Upper lobe of right lung (tissue), 1 donor: ENCODE measurements around the gene SNRNP35. TPM values are rescaled to one million over a fixed set of nuclear protein-coding genes. Genes with fewer than 3 reads are reported as not detected.
"Not testable (repeated sequence)": the region's sequence is repeated elsewhere in the genome, so short reads cannot be mapped to it uniquely, and the experiment has no call there.

Source experiments
- ATAC-seq: fragments of 200-7000 bp; cut with Tn5 transposase; one replicate; pipeline ENCODE4 v1.9.1; 2020; ENCODE audit warnings: mild to moderate bottlenecking, moderate library complexity
- DNase-seq: peaks from one replicate; pipeline ENCODE4 v3.0.0-alpha.2; 2020
- H3K27ac ChIP-seq: fragments of 200-600 bp; one replicate; pipeline ENCODE4 v1.8.0; 2022
- H3K27me3 ChIP-seq: fragments of 200-600 bp; one replicate; pipeline ENCODE4 v1.8.0; 2022; ENCODE audit warnings: mild to moderate bottlenecking
- H3K36me3 ChIP-seq: fragments of 200-600 bp; one replicate; pipeline ENCODE4 v1.8.0; 2022
- H3K4me1 ChIP-seq: fragments of 200-600 bp; one replicate; pipeline ENCODE4 v1.8.0; 2022
- H3K4me3 ChIP-seq: fragments of 200-600 bp; one replicate; pipeline ENCODE4 v1.8.0; 2022; ENCODE audit warnings: mild to moderate bottlenecking
- H3K9me3 ChIP-seq: fragments of 200-600 bp; one replicate; pipeline ENCODE4 v1.8.0; 2022
- CTCF ChIP-seq: fragments of 200-600 bp; IDR thresholded peaks from one replicate; pipeline ENCODE4 v1.8.0; 2022; ENCODE audit warnings: antibody characterized with exemption
- intact Hi-C: fragments of 100-400 bp; cut with DNase I; formaldehyde crosslinking; loops from one replicate; pipeline ENCODE4 v1.11.0; 2022
- total RNA-seq: library from RNA; stranded (reverse); fragmentation: NEBNext Ultra II Directional; extraction: Animal tissue kit (Norgen Biotek cat#: 25700); gene quantifications from one replicate; pipeline ENCODE4 v1.2.1, GENCODE V29; 2021
- donor health status: DM: no; HTN: yes; CAD: no; lungs with severe emphysema.

Gene SNRNP35
- total RNA-seq, 1 donor from 2014 or later, result 20.4 TPM

DNA sequence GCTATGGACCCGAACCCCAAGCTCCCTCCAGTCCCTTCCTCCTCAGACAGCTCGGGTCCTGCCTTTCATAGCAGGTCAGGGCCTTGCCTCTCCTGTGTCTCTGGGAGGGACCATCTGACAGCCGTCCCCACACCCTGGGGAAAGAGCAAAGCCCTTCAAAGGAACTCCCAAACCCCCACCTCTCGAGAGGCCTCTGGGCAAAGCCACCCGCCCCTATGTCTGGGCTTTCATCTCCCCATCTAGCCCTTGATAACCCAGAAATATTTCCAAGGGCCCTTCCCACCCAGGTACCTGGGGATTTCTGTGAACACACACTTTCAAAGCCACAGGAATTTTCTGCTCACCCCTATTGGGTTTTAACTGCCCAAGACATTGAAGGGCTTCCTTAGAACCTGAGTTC is 32.1 kb downstream of the SNRNP35 start:
- Histone ChIP-seq H3K27ac (no peak overlapping the region), H3K36me3 (no peaks in the 10 kb centered on the region), H3K9me3 (no peaks in the 10 kb centered on the region), H3K4me1 (no peaks in the 10 kb centered on the region), H3K27me3 (no peaks in the 10 kb centered on the region), H3K4me3 (no peak overlapping the region)
- intact Hi-C loops, result no loop called here
- peak; percentile 81 for ATAC-seq
- no peak for TF ChIP-seq CTCF
- DNase-seq, result no peak

DNA sequence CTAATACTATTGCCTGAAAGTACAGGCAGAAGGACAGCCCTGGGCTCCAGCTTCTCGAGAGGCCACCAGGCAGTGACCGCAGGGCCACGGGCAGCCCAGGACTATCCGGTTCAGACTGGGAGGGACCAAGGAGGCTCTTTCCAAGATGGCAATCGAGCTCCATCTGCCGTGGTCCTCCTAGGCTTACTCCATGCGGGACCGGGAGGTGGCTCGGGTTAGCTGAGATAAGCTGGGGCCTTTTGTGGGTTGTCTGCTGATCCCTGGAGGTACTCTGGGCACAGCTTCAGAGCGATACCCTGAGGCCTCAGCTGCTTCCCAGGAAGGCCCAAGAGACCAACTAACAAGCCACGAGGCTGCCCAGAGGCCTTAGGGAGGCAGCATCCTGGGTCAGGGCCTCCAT is 33.1 kb downstream of the SNRNP35 start:
- Histone ChIP-seq H3K27me3 (no peaks in the 10 kb centered on the region), H3K27ac (no peak overlapping the region), H3K36me3 (no peaks in the 10 kb centered on the region), H3K4me1 (no peaks in the 10 kb centered on the region), H3K4me3 (no peak overlapping the region), H3K9me3 (no peaks in the 10 kb centered on the region)
- no peak for ATAC-seq
- no peak for TF ChIP-seq CTCF
- no peak for DNase-seq
- intact Hi-C loops, result no loop called here

DNA sequence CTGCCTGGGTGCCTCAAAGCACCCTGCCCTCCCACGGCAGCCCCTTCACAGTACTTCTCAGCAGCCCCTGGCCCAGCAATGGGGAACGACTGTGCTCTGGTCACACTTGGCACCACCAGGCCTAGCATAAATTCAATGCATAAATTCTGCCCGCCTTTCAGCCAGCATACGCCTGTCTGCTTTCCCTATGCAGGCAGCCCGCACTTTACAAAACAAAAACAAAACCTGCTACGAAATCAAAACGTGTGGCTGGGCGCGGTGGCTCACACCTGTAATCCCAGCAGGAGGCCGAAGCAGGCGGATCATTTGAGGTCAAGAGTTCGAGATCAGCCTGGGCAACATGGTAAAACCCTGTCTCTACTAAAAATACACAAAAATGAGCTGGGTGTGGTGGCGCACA is 33.5 kb downstream of the SNRNP35 start:
- Histone ChIP-seq H3K27me3 (no peaks in the 10 kb centered on the region), H3K9me3 (no peaks in the 10 kb centered on the region), H3K4me1 (no peaks in the 10 kb centered on the region), H3K4me3 (no peak overlapping the region), H3K36me3 (peaks cover 2% of the 10 kb centered on the region), H3K27ac (no peak overlapping the region)
- intact Hi-C loops, result no loop called here
- ATAC-seq (no peak), DNase-seq (no peak)
- TF ChIP-seq CTCF, result no peak

DNA sequence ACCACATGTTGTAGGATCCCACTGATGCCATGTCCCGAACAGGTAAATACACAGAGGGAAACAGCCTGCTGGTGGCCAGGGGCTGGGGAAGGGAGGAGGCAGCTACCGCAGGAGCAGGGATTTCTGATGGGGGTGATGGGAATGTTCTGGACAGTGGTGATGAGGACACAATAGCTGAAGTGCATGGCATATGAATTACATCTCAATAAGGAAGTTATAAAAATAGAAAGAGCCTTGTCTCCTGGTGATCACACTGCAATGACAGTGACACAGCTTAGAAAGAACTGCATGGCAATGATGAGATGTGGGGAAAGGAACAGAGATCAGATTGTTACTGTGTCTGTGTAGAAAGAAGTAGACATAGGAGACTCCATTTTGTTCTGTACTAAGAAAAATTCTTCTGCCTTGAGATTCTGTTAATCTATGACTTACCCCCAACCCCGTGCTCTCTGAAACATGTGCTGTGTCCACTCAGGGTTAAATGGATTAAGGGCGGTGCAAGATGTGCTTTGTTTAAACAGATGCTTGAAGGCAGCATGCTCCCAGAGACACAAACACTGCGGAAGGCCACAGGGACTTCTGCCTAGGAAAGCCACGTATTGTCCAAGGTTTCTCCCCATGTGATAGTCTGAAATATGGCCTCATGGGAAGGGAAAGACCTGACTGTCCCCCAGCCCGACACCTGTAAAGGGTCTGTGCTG is 34.5 kb downstream of the SNRNP35 start:
- H3K4me1 ChIP-seq, H3K9me3 ChIP-seq, intact Hi-C loops, ATAC-seq, H3K4me3 ChIP-seq, H3K27me3 ChIP-seq, DNase-seq, H3K27ac ChIP-seq: not testable (repeated sequence)
- peaks cover 10% of the 10 kb centered on the region for H3K36me3 ChIP-seq

DNA sequence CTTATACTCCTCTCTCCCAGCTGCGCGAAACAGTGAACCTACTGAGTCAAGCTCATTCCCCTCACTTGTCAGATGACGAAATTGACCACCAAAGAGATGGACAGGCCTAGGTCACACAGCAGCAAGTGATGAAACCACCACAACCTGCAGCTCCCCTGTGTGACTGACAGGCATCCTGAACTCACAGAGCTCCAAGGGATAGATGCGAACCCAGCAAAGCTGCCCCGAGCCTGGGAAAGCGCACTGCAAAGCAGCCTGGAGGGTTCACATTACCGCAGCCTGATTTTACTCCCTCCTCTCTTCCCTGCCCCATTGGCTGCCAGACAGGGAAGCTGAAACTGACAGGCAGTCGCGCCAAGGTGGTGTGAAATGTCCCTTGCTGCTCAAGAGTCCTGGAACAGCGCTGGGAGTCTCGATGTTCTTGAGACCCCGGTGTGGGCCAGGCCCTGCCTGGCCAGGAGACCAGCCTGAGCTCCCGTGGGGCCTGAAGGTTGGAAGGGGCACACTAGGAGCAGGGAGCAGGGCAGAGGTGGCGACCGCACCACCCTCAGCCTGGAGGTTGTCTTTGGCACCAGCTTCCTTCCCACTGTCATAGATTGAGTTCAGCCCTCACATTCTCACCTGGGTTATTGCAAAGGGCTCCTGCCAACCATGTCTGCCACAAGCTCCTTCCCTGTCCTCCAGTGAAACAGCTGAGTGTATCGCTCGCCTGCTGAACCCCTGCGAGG is 36.3 kb downstream of the SNRNP35 start:
- intact Hi-C loops, result no loop called here
- H3K4me3 ChIP-seq, result no peak overlapping the region
- DNase-seq (no peak), ATAC-seq (no peak)
- TF ChIP-seq CTCF, result no peak
- H3K4me1 ChIP-seq, result no peaks in the 10 kb centered on the region
- no peaks in the 10 kb centered on the region for H3K27me3 ChIP-seq
- H3K27ac ChIP-seq, result no peak overlapping the region
- H3K36me3 ChIP-seq, result peaks cover 22% of the 10 kb centered on the region
- no peaks in the 10 kb centered on the region for H3K9me3 ChIP-seq

DNA sequence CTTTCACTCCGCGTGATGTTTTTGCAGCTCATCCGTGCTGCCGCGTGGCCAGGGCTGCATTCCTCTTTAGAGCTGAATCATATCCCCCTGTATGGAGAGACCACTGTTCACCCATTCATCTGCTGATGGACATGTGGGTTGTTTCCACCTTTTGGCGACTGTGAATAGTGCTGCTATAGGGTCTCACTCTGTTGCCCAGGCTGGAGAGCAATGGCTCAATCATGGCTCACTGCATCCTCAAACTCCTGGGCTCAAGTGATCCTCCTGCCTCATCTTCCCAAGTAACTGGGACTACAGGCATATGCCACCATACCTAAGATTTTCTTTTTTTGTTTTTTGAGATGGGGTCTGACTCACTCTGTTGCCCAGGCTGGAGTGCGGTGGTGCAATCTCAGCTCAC is 39.1 kb downstream of the SNRNP35 start:
- Histone ChIP-seq H3K4me3 (no peak overlapping the region), H3K27ac (no peak overlapping the region), H3K4me1 (no peaks in the 10 kb centered on the region), H3K36me3 (peaks cover 22% of the 10 kb centered on the region), H3K27me3 (no peaks in the 10 kb centered on the region), H3K9me3 (no peaks in the 10 kb centered on the region)
- TF ChIP-seq CTCF, result no peak
- DNase-seq (no peak), ATAC-seq (no peak)
- intact Hi-C loops, result no loop called here
